Endothelial cell (in vitro differentiated cells): ENCODE data around the gene MXRA5. TPM values are rescaled to one million over a fixed set of nuclear protein-coding genes. Genes with fewer than 3 reads are reported as not detected.
"Not testable (repeated sequence)": the region's sequence is repeated elsewhere in the genome, so short reads cannot be mapped to it uniquely, and the experiment has no call there.

Source experiments
- DNase-seq: peaks from one replicate; pipeline ENCODE4 v3.0.0; 2021; ENCODE audit warnings: low spot score
- H3K27ac Mint-ChIP-seq: one replicate; pipeline ENCODE4 v1.8.0; 2021; ENCODE audit warnings: mixed read lengths, inconsistent platforms; ENCODE audit not compliant: unreplicated experiment
- H3K27me3 Mint-ChIP-seq: one replicate; pipeline ENCODE4 v1.8.0; 2021; ENCODE audit warnings: mild to moderate bottlenecking, moderate library complexity, mixed read lengths, inconsistent platforms; ENCODE audit not compliant: unreplicated experiment
- H3K36me3 Mint-ChIP-seq: one replicate; pipeline ENCODE4 v1.8.0; 2021; ENCODE audit warnings: mild to moderate bottlenecking, low read depth, mixed read lengths, inconsistent platforms; ENCODE audit not compliant: unreplicated experiment
- H3K4me1 Mint-ChIP-seq: one replicate; pipeline ENCODE4 v1.8.0; 2021; ENCODE audit warnings: mild to moderate bottlenecking, mixed read lengths, inconsistent platforms; ENCODE audit not compliant: unreplicated experiment
- H3K4me3 Mint-ChIP-seq: one replicate; pipeline ENCODE4 v1.8.0; 2021; ENCODE audit warnings: mild to moderate bottlenecking, mixed read lengths, inconsistent platforms; ENCODE audit not compliant: unreplicated experiment
- H3K9me3 Mint-ChIP-seq: one replicate; pipeline ENCODE4 v1.8.0; 2021; ENCODE audit warnings: mixed read lengths, inconsistent platforms; ENCODE audit not compliant: unreplicated experiment
- CTCF ChIP-seq: fragments of 200-600 bp; sonication (generic); IDR thresholded peaks from one replicate; pipeline ENCODE4 v1.5.0; 2021; ENCODE audit warnings: antibody characterized with exemption; ENCODE audit not compliant: unreplicated experiment
- total RNA-seq: library from RNA; stranded (reverse); fragmentation: NEBNext Ultra II Directional; extraction: Animal tissue kit (Norgen Biotek cat#: 25700); gene quantifications from one replicate; pipeline ENCODE4 v1.2.1, GENCODE V29; 2021; ENCODE audit not compliant: unreplicated experiment

Gene MXRA5
- total RNA-seq, 1 donor from 2014 or later, result 4.3 TPM

- DNase-seq, result no peak
- Mint-ChIP-seq H3K4me3 (no peak overlapping the region), H3K27ac (no peak overlapping the region), H3K27me3 (no peaks in the 10 kb centered on the region), H3K9me3 (no peaks in the 10 kb centered on the region), H3K36me3 (no peaks in the 10 kb centered on the region), H3K4me1 (no peaks in the 10 kb centered on the region)
- TF ChIP-seq CTCF, result no peak
These were observed 65.7 kb downstream of the MXRA5 start for GRCh38 chrX:3280706-3281105.

GRCh38 chrX:3273668-3274067, 72.8 kb downstream of the MXRA5 start:
- H3K36me3 Mint-ChIP-seq, H3K4me1 Mint-ChIP-seq, H3K27me3 Mint-ChIP-seq, H3K9me3 Mint-ChIP-seq, H3K27ac Mint-ChIP-seq, H3K4me3 Mint-ChIP-seq, DNase-seq: not testable (repeated sequence)

GRCh38 chrX:3271834-3272186, 74.6 kb downstream of the MXRA5 start:
- Mint-ChIP-seq H3K4me1 (peaks cover 10% of the 10 kb centered on the region), H3K4me3 (no peak overlapping the region), H3K9me3 (no peaks in the 10 kb centered on the region), H3K36me3 (no peaks in the 10 kb centered on the region), H3K27me3 (no peaks in the 10 kb centered on the region), H3K27ac (no peak overlapping the region)
- DNase-seq, result no peak
- no peak for TF ChIP-seq CTCF

- no peak for TF ChIP-seq CTCF
- H3K4me3 Mint-ChIP-seq, result no peak overlapping the region
- no peaks in the 10 kb centered on the region for H3K36me3 Mint-ChIP-seq
- H3K9me3 Mint-ChIP-seq, result no peaks in the 10 kb centered on the region
- H3K27me3 Mint-ChIP-seq, result no peaks in the 10 kb centered on the region
- DNase-seq, result no peak
- H3K4me1 Mint-ChIP-seq, result peaks cover 10% of the 10 kb centered on the region
- no peak overlapping the region for H3K27ac Mint-ChIP-seq
These were observed 75.1 kb downstream of the MXRA5 start for GRCh38 chrX:3271183-3271833.

GRCh38 chrX:3268829-3269228, 77.6 kb downstream of the MXRA5 start:
- H3K9me3 Mint-ChIP-seq, result no peaks in the 10 kb centered on the region
- no peak for DNase-seq
- no peak overlapping the region for H3K27ac Mint-ChIP-seq
- no peak for TF ChIP-seq CTCF
- no peak overlapping the region for H3K4me3 Mint-ChIP-seq
- H3K4me1 Mint-ChIP-seq, result peaks cover 10% of the 10 kb centered on the region
- peaks cover under 1% of the 10 kb centered on the region for H3K27me3 Mint-ChIP-seq
- no peaks in the 10 kb centered on the region for H3K36me3 Mint-ChIP-seq
